Mesenteric fat pad (tissue), 1 donor: ENCODE data around the gene USP11. TPM values are rescaled to one million over a fixed set of nuclear protein-coding genes. Genes with fewer than 3 reads are reported as not detected.
"Not testable (repeated sequence)": the region's sequence is repeated elsewhere in the genome, so short reads cannot be mapped to it uniquely, and the experiment has no call there.

Experiments
- DNase-seq: peaks from one replicate; pipeline ENCODE4 v3.0.0-alpha.2; 2020; ENCODE audit warnings: low spot score
- total RNA-seq: library from RNA; stranded (reverse); fragmentation: NEBNext Ultra II Directional; extraction: Animal tissue kit (Norgen Biotek cat#: 25700); gene quantifications from one replicate; pipeline ENCODE4 v1.2.1, GENCODE V29; 2021
- donor health status: DM: yes; HTN: yes; CAD: no.

USP11 gene
- total RNA-seq, 1 donor from 2014 or later: 42.2 TPM

GRCh38 chrX:47244676-47245075, 11.9 kb downstream of the USP11 start:
- peak; percentile 67 for DNase-seq

- peak; percentile 67 for DNase-seq
These were observed 12.3 kb downstream of the USP11 start for GRCh38 chrX:47245156-47245555.

- peak; percentile 73 for DNase-seq
These were observed 14.6 kb downstream of the USP11 start for GRCh38 chrX:47247206-47247998.

- peak; percentile 51 for DNase-seq
These were observed 15.2 kb downstream of the USP11 start for GRCh38 chrX:47247999-47248320.

GRCh38 chrX:47248576-47248975, 15.8 kb downstream of the USP11 start:
- peak; percentile 47 for DNase-seq

GRCh38 chrX:47250017-47250347, 17.2 kb downstream of the USP11 start:
- DNase-seq: no peak

GRCh38 chrX:47257620-47258019, 24.8 kb downstream of the USP11 start:
- DNase-seq: peak; percentile 65

- DNase-seq: no peak
These were observed 31.8 kb downstream of the USP11 start for GRCh38 chrX:47264483-47265173.

GRCh38 chrX:47266643-47267042, 33.8 kb downstream of the USP11 start:
- no peak for DNase-seq

- DNase-seq: peak; percentile 14
These were observed 39.2 kb downstream of the USP11 start for GRCh38 chrX:47272013-47272408.

GRCh38 chrX:47273011-47273730, 40.4 kb downstream of the USP11 start:
- DNase-seq: peak; percentile 85

GRCh38 chrX:47278691-47279090, 45.9 kb downstream of the USP11 start:
- no peak for DNase-seq

- peak; percentile 77 for DNase-seq
These were observed 50.4 kb downstream of the USP11 start for GRCh38 chrX:47283015-47283771.

- DNase-seq: not testable (repeated sequence)
These were observed 51.8 kb downstream of the USP11 start for GRCh38 chrX:47284616-47285015.

GRCh38 chrX:47285836-47286320, 53.1 kb downstream of the USP11 start:
- no peak for DNase-seq

- DNase-seq: no peak
These were observed 60.3 kb downstream of the USP11 start for GRCh38 chrX:47293106-47293505.

- no peak for DNase-seq
These were observed 64.1 kb downstream of the USP11 start for GRCh38 chrX:47296766-47297365.

GRCh38 chrX:47297874-47298273, 65.1 kb downstream of the USP11 start:
- DNase-seq: no peak
